Measurements from ENCODE around the gene SLC6A6.

GRCh38 chr3:14487086-14487485 is 84.7 kb downstream of the SLC6A6 start:
- TF ChIP-seq CTCF (IDR thresholded peaks at IDR 0.05) (no peak), POLR2A (IDR thresholded peaks at IDR 0.05) (no peak)
